Keratinocyte (primary cell): Measurements from ENCODE around the gene N4BP2. TPM values are rescaled to one million over a fixed set of nuclear protein-coding genes. Genes with fewer than 3 reads are reported as not detected.

Experiments
- DNase-seq: peaks from one replicate; pipeline ENCODE4 v3.0.0-alpha.2; 2011; ENCODE audit warnings: low read depth, missing footprints, low spot score
- FAIRE-seq: peaks from 2 replicates; lab custom pipeline; 2011; peaks lifted over from hg19 to GRCh38; lab: Jason Lieb, UNC
- H2AFZ ChIP-seq: 2 replicates; pipeline ENCODE4 v1.6.0; 2012; ENCODE audit warnings: low read length, control low read depth, inconsistent platforms; ENCODE audit not compliant: control insufficient read depth
- H3K27ac ChIP-seq: 2 replicates; pipeline ENCODE4 v1.5.1; 2011; ENCODE audit warnings: low read length; ENCODE audit not compliant: control insufficient read depth, insufficient read depth
- H3K27me3 ChIP-seq: 3 replicates; pipeline ENCODE4 v1.6.0; 2011; ENCODE audit warnings: low read length; ENCODE audit not compliant: control insufficient read depth, insufficient read depth; ENCODE audit errors: extremely low read depth
- H3K36me3 ChIP-seq, 2 experiments: 2 replicates in 1 of 2; 3 replicates in 1 of 2; pipeline ENCODE4 v1.5.1; 2011; ENCODE audit warnings: low read length in 2 of 2, mild to moderate bottlenecking in 1 of 2; ENCODE audit not compliant: control insufficient read depth in 2 of 2, insufficient read depth in 2 of 2; ENCODE audit errors: extremely low read depth in 1 of 2
- H3K4me1 ChIP-seq: 3 replicates; pipeline ENCODE4 v1.5.1; 2011; ENCODE audit warnings: low read length; ENCODE audit not compliant: control insufficient read depth, insufficient read depth; ENCODE audit errors: extremely low read depth
- H3K4me2 ChIP-seq: 3 replicates; pipeline ENCODE4 v1.6.0; 2011; ENCODE audit warnings: low read depth, low read length; ENCODE audit not compliant: control insufficient read depth, insufficient read depth; ENCODE audit errors: extremely low read depth
- H3K4me3 ChIP-seq, 3 experiments: fragments of 200-600 bp in 1 of 3; sonication (generic) in 1 of 3; 2 replicates in 2 of 3; 3 replicates in 1 of 3; pipeline ENCODE4 v1.5.1; 2011 to 2016; ENCODE audit warnings: low read length in 3 of 3, mild to moderate bottlenecking in 3 of 3, control low read depth in 2 of 3, inconsistent platforms in 1 of 3, low read depth in 1 of 3, mixed read lengths in 1 of 3, mixed run types in 1 of 3, moderate library complexity in 1 of 3; ENCODE audit not compliant: control insufficient read depth in 2 of 3, insufficient read depth in 2 of 3; ENCODE audit errors: extremely low read depth in 1 of 3
- H3K79me2 ChIP-seq: 2 replicates; pipeline ENCODE4 v1.6.0; 2012; ENCODE audit warnings: low read length; ENCODE audit not compliant: control insufficient read depth, insufficient read depth
- H3K9ac ChIP-seq: 3 replicates; pipeline ENCODE4 v1.6.0; 2011; ENCODE audit warnings: low read length; ENCODE audit not compliant: control insufficient read depth, insufficient read depth; ENCODE audit errors: extremely low read depth
- H3K9me1 ChIP-seq: 3 replicates; pipeline ENCODE4 v1.6.0; 2011; ENCODE audit warnings: low read length; ENCODE audit not compliant: control insufficient read depth, insufficient read depth; ENCODE audit errors: extremely low read depth
- H3K9me3 ChIP-seq: 2 replicates; pipeline ENCODE4 v1.5.1; 2012; ENCODE audit warnings: low read depth, low read length; ENCODE audit not compliant: control insufficient read depth
- H4K20me1 ChIP-seq: 3 replicates; pipeline ENCODE4 v1.6.0; 2011; ENCODE audit warnings: low read length; ENCODE audit not compliant: control insufficient read depth, insufficient read depth; ENCODE audit errors: extremely low read depth
- EZH2 ChIP-seq: IDR thresholded peaks from one replicate; pipeline ENCODE4 v1.6.1; 2012; ENCODE audit warnings: inconsistent platforms, mild to moderate bottlenecking, low read length, moderate library complexity
- dilution Hi-C: fragments of 300-500 bp; cut with MboI; formaldehyde crosslinking; loops from one replicate; pipeline ENCODE4 v1.7.0; 2020; ENCODE audit warnings: low sequenced_read_pairs; ENCODE audit not compliant: extremely low pct_ligation_motif_present
- polyA plus RNA-seq, 5 experiments: library from polyadenylated mRNA; depleted of rRNA in 3 of 5; stranded (reverse) in 3 of 5; stranded (forward) in 1 of 5; unstranded in 1 of 5; fragments of >200 nt; gene quantifications; 1 replicate in 1 of 5; 2 replicates in 3 of 5; 3 replicates in 1 of 5; pipeline versions ENCODE4 v1.2.1 to v1.2.3, GENCODE V29; 2011 to 2012; ENCODE audit warnings: missing spikeins in 2 of 5, low read depth in 1 of 5, low replicate concordance in 1 of 5
- TF ChIP-seq, protein P1 (sequence below), 3 experiments: IDR thresholded peaks in 1 of 3; conservative IDR thresholded peaks in 1 of 3; optimal IDR thresholded peaks in 1 of 3; 2 replicates in 2 of 3; 3 replicates in 1 of 3; pipeline versions ENCODE3 to v1.5.1; 2011; ENCODE audit warnings: low read length in 3 of 3, mild to moderate bottlenecking in 3 of 3, moderate library complexity in 2 of 3, control low read depth in 1 of 3, inconsistent platforms in 1 of 3; ENCODE audit not compliant: insufficient read depth in 2 of 3; ENCODE audit errors: extremely low read depth in 1 of 3

Gene N4BP2
- polyA plus RNA-seq, 1 donor (not counting 4 experiments of a cell fraction or from before 2014, with no cell fraction given), result 2.7 TPM

DNA sequence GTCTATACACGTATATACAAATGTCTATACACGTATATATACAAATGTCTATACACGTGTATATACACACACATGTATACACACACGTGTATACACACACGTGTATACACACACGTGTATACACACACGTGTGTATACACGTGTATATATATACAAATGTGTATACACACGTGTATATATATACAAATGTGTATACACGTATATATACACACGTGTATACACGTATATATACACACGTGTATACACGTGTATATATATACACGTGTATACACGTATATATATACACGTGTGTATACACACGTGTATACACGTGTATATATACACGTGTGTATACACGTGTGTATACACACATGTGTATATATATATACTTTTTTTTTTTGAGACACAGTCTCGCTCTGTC, 23.9 kb upstream of the N4BP2 start:
- dilution Hi-C loops, result no loop called here
- FAIRE-seq, result no peak
- H3K4me1 ChIP-seq, result no peaks in the 10 kb centered on the region
- no peak overlapping the region for H3K4me3 ChIP-seq
- no peak for TF ChIP-seq EZH2
- TF ChIP-seq, protein P1, sequence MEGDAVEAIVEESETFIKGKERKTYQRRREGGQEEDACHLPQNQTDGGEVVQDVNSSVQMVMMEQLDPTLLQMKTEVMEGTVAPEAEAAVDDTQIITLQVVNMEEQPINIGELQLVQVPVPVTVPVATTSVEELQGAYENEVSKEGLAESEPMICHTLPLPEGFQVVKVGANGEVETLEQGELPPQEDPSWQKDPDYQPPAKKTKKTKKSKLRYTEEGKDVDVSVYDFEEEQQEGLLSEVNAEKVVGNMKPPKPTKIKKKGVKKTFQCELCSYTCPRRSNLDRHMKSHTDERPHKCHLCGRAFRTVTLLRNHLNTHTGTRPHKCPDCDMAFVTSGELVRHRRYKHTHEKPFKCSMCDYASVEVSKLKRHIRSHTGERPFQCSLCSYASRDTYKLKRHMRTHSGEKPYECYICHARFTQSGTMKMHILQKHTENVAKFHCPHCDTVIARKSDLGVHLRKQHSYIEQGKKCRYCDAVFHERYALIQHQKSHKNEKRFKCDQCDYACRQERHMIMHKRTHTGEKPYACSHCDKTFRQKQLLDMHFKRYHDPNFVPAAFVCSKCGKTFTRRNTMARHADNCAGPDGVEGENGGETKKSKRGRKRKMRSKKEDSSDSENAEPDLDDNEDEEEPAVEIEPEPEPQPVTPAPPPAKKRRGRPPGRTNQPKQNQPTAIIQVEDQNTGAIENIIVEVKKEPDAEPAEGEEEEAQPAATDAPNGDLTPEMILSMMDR (optimal IDR thresholded peaks at IDR 0.05 in 1 of 3, IDR thresholded peaks at IDR 0.05 in 1 of 3, conservative IDR thresholded peaks at IDR 0.05 in 1 of 3; ENCODE audit: extremely low read depth in 1 of 3, insufficient read depth in 2 of 3, low read length in 3 of 3), result no peak
- H3K36me3 ChIP-seq, result no peaks in the 10 kb centered on the region
- no peak overlapping the region for H3K4me2 ChIP-seq
- no peaks in the 10 kb centered on the region for H3K9me1 ChIP-seq
- no peak for DNase-seq
- no peak overlapping the region for H3K27ac ChIP-seq
- H3K79me2 ChIP-seq, result no peaks in the 10 kb centered on the region
- H3K27me3 ChIP-seq, result no peaks in the 10 kb centered on the region
- H3K9me3 ChIP-seq, result no peaks in the 10 kb centered on the region
- no peak overlapping the region for H2AFZ ChIP-seq
- H4K20me1 ChIP-seq, result no peaks in the 10 kb centered on the region
- H3K9ac ChIP-seq, result no peak overlapping the region

DNA sequence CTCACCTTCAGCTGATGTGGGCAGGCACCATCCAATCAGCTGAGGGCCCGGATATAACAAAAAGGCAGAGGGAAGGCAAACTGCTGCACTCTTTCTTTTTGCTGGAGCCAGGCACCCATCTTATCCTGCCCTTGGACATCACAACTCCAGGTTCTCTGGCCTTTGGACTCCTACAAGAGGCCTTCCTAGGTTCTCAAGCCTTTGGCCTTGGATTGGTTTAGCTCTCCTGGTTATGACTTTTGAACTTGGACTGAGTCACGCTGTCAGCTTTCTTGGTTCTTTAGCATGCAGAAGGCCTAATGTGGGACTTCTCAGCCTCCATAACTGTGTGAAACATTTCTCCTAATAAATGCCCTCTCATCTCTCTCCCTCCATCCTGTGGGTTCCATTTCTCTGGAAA, 23.0 kb upstream of the N4BP2 start:
- H3K9me3 ChIP-seq, result no peaks in the 10 kb centered on the region
- FAIRE-seq, result no peak
- peaks cover 3% of the 10 kb centered on the region for H3K4me1 ChIP-seq
- DNase-seq, result no peak
- H3K27me3 ChIP-seq, result no peaks in the 10 kb centered on the region
- no peak overlapping the region for H2AFZ ChIP-seq
- no peak overlapping the region for H3K4me3 ChIP-seq
- H3K79me2 ChIP-seq, result no peaks in the 10 kb centered on the region
- H3K27ac ChIP-seq, result no peak overlapping the region
- no peak overlapping the region for H3K9ac ChIP-seq
- H4K20me1 ChIP-seq, result no peaks in the 10 kb centered on the region
- no peak overlapping the region for H3K4me2 ChIP-seq
- no peak for TF ChIP-seq EZH2
- TF ChIP-seq, protein P1 (optimal IDR thresholded peaks at IDR 0.05 in 1 of 3, IDR thresholded peaks at IDR 0.05 in 1 of 3, conservative IDR thresholded peaks at IDR 0.05 in 1 of 3; ENCODE audit: extremely low read depth in 1 of 3, insufficient read depth in 2 of 3, low read length in 3 of 3), result no peak
- no peaks in the 10 kb centered on the region for H3K9me1 ChIP-seq
- dilution Hi-C loops, result no loop called here
- H3K36me3 ChIP-seq, result no peaks in the 10 kb centered on the region
